Spleen (tissue), 11 donors: ENCODE data around the gene PTPRN2. TPM values are rescaled to one million over a fixed set of nuclear protein-coding genes. Genes with fewer than 3 reads are reported as not detected.

Experiments
- DNase-seq: peaks from one replicate; pipeline ENCODE4 v3.0.0-alpha.2; 2020
- H3K27ac ChIP-seq, 8 donors: fragments of 200-600 bp; sonication (generic) in 7 of 8; 1 replicate in 4 of 8; 2 replicates in 4 of 8; pipeline versions ENCODE4 v1.5.0 to v1.8.0; 2016 to 2021; ENCODE audit warnings: inconsistent platforms in 4 of 8, mild to moderate bottlenecking in 4 of 8, moderate library complexity in 1 of 8
- H3K27me3 ChIP-seq, 7 donors: fragments of 200-600 bp; sonication (generic) in 6 of 7; replicated peaks in 1 of 7; 1 replicate in 4 of 7; 2 replicates in 3 of 7; pipeline versions ENCODE4 v1.5.0 to v1.8.0; 2016 to 2021; ENCODE audit warnings: inconsistent platforms in 3 of 7, mild to moderate bottlenecking in 1 of 7
- H3K36me3 ChIP-seq, 6 donors: fragments of 200-600 bp; sonication (generic) in 5 of 6; 1 replicate in 4 of 6; 2 replicates in 2 of 6; pipeline versions ENCODE4 v1.5.0 to v1.8.0; 2016 to 2021; ENCODE audit warnings: inconsistent platforms in 2 of 6
- H3K4me1 ChIP-seq, 6 donors: fragments of 200-600 bp; sonication (generic) in 5 of 6; 1 replicate in 3 of 6; 2 replicates in 3 of 6; pipeline versions ENCODE4 v1.5.0 to v1.8.0; 2016 to 2021; ENCODE audit warnings: inconsistent platforms in 3 of 6
- H3K4me3 ChIP-seq, 8 donors: fragments of 200-600 bp; sonication (generic) in 7 of 8; 1 replicate in 4 of 8; 2 replicates in 4 of 8; pipeline versions ENCODE4 v1.5.0 to v1.8.0; 2016 to 2021; ENCODE audit warnings: inconsistent platforms in 4 of 8, mild to moderate bottlenecking in 4 of 8, moderate library complexity in 2 of 8
- H3K9me3 ChIP-seq, 8 donors: fragments of 200-600 bp; sonication (generic) in 7 of 8; 1 replicate in 4 of 8; 2 replicates in 4 of 8; pipeline versions ENCODE4 v1.5.0 to v1.8.0; 2016 to 2021; ENCODE audit warnings: inconsistent platforms in 4 of 8
- POLR2A ChIP-seq, 3 donors: fragments of 450-650 bp; IDR thresholded peaks; one replicate each; pipeline ENCODE4 v1.5.1; 2017; ENCODE audit warnings: antibody characterized with exemption in 3 of 3, mild to moderate bottlenecking in 1 of 3
- POLR2AphosphoS5 ChIP-seq, 3 donors: sonication (generic); formaldehyde crosslinking; IDR thresholded peaks; one replicate each; pipeline ENCODE4 v1.5.1; 2017; ENCODE audit warnings: antibody characterized with exemption in 3 of 3
- WGBS, 5 donors: extraction: QIAGEN DNeasy Blood & Tissue Kit in 3 of 5; methylation state at CpG; one replicate each; pipeline versions ENCODE4 v1.1.5 to v1.1.7; 2013 to 2018; 5-methylcytosine and 5-hydroxymethylcytosine counted together
- intact Hi-C: fragments of 100-400 bp; cut with DNase I; formaldehyde crosslinking; loops from one replicate; pipeline ENCODE4 v1.15.0; 2023; ENCODE audit warnings: low total_unique reads
- polyA plus RNA-seq, 3 donors: library from polyadenylated mRNA; stranded (reverse); fragments of 200-250 nt; gene quantifications; one replicate each; pipeline ENCODE4 v1.2.1, GENCODE V29; 2013
- total RNA-seq, 7 donors: library from RNA; depleted of rRNA in 3 of 7; stranded (reverse); fragments of >200 nt in 3 of 7; fragmentation: NEBNext Ultra II Directional in 4 of 7; extraction: Animal tissue kit (Norgen Biotek cat#: 25700) in 4 of 7; gene quantifications; one replicate each; pipeline versions ENCODE4 v1.1.0 to v1.2.1, GENCODE V29; 2016 to 2021
- TF ChIP-seq, protein P1 (sequence below), 11 experiments: fragments of 200-600 bp in 7 of 11; fragments of 450-650 bp in 4 of 11; sonication (generic) in 4 of 11; IDR thresholded peaks in 8 of 11; conservative IDR thresholded peaks in 3 of 11; 1 replicate in 7 of 11; 2 replicates in 4 of 11; pipeline versions ENCODE4 v1.4.0 to v1.8.0; 2016 to 2021; ENCODE audit warnings: antibody characterized with exemption in 11 of 11, inconsistent platforms in 4 of 11, mild to moderate bottlenecking in 1 of 11
- donor health status: healthy with polysubstance abuse.
- donor health status: DM: no; HTN: no; CAD: no; lungs with moderate emphysema.
- donor health status: DM: no; HTN: no; CAD: no.
- donor health status: Bipolar disorder and iron deficiency.
- donor health status: healthy.
- donor health status: DM: no; HTN: no; CAD: no.
- donor health status: DM: yes; HTN: yes; CAD: no.

The PTPRN2 gene
- total and polyA plus RNA-seq, 10 donors, result 7.0 to 22.8 (median 16.8) TPM

DNA sequence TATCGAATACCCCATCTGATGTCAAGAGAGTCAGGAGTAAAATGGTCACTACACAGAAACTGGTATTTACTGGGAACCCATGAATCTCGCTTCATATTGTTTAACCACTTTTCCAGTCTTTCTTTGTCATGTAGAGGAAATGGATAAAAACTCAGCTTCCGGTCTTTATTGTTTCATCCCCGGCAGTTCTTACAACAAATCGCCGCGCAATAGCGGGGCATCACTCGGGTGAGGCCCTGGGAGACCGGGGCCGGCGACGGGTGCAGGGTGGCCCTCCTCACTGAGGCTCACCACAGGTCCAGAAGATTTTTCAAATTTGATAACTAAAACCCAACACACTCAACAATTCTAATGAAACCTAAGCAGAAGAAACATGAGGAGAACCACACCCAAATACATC, 35.6 kb upstream of the PTPRN2 start:
- H3K36me3 ChIP-seq, result peaks cover 0 to 32% (median 0%) of the 10 kb centered on the region in 6 donors
- 81 to 94% (median 88%) methylated on average over 13 of the region's 13 CpGs for WGBS, 5 donors
- TF ChIP-seq POLR2AphosphoS5 (IDR thresholded peaks at IDR 0.05), result no peak
- TF ChIP-seq, protein P1, sequence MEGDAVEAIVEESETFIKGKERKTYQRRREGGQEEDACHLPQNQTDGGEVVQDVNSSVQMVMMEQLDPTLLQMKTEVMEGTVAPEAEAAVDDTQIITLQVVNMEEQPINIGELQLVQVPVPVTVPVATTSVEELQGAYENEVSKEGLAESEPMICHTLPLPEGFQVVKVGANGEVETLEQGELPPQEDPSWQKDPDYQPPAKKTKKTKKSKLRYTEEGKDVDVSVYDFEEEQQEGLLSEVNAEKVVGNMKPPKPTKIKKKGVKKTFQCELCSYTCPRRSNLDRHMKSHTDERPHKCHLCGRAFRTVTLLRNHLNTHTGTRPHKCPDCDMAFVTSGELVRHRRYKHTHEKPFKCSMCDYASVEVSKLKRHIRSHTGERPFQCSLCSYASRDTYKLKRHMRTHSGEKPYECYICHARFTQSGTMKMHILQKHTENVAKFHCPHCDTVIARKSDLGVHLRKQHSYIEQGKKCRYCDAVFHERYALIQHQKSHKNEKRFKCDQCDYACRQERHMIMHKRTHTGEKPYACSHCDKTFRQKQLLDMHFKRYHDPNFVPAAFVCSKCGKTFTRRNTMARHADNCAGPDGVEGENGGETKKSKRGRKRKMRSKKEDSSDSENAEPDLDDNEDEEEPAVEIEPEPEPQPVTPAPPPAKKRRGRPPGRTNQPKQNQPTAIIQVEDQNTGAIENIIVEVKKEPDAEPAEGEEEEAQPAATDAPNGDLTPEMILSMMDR (IDR thresholded peaks at IDR 0.05 in 8 of 11, conservative IDR thresholded peaks at IDR 0.05 in 3 of 11), result no peak
- TF ChIP-seq POLR2A (IDR thresholded peaks at IDR 0.05), result no peak
- H3K27ac ChIP-seq, result no peak overlapping the region
- no peaks in the 10 kb centered on the region for H3K27me3 ChIP-seq
- H3K9me3 ChIP-seq, result no peaks in the 10 kb centered on the region
- intact Hi-C loops, result no loop called here
- no peak overlapping the region for H3K4me3 ChIP-seq
- H3K4me1 ChIP-seq, result no peaks in the 10 kb centered on the region
- DNase-seq, result no peak

DNA sequence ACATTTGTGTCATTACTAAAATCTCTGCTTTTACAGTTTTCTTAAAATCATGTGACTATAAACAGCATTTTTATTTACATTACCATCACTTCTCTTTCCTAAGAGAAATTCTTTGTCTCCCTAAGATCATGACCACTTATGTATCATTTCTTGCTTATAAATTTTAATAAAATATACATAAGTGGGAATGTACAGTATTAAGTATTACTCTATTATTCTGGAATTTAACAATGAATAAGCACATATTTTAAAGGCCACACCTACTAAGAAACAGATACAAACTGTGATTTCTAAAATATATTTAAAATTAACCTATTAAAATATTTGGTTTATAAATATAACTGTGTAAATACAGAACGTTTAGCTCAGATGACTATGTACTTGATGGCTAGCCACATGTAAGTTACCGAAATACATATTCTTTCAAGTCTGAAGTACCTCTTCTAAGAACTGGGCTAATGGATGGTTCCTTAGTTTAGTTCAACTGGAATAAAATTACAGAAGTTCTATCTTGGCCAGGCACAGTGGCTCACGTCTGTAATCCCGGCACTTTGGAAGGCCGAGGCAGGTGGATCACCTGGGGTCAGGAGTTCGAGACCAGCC, 33.3 kb upstream of the PTPRN2 start:
- Histone ChIP-seq H3K27me3 (no peaks in the 10 kb centered on the region), H3K9me3 (no peaks in the 10 kb centered on the region), H3K4me1 (no peaks in the 10 kb centered on the region), H3K4me3 (no peak overlapping the region), H3K36me3 (peaks cover 0 to 14% (median 0%) of the 10 kb centered on the region in 6 donors), H3K27ac (no peak overlapping the region)
- 89 to 98% (median 95%) methylated on average over 6 of the region's 6 CpGs for WGBS, 5 donors
- intact Hi-C loops, result no loop called here
- DNase-seq, result no peak
- TF ChIP-seq, protein P1 (IDR thresholded peaks at IDR 0.05 in 8 of 11, conservative IDR thresholded peaks at IDR 0.05 in 3 of 11), result no peak
- no peak for TF ChIP-seq POLR2A (IDR thresholded peaks at IDR 0.05)
- no peak for TF ChIP-seq POLR2AphosphoS5 (IDR thresholded peaks at IDR 0.05)

- intact Hi-C loops, result no loop called here
Measured at GRCh38 chr7:158620418-158620817, 32.8 kb upstream of the PTPRN2 start.

GRCh38 chr7:158618745-158619140, 31.1 kb upstream of the PTPRN2 start:
- Histone ChIP-seq H3K9me3 (no peaks in the 10 kb centered on the region), H3K27me3 (no peaks in the 10 kb centered on the region), H3K4me3 (no peak overlapping the region), H3K4me1 (no peaks in the 10 kb centered on the region), H3K36me3 (peaks cover 0 to 9% (median 0%) of the 10 kb centered on the region in 6 donors), H3K27ac (no peak overlapping the region)
- TF ChIP-seq POLR2A (IDR thresholded peaks at IDR 0.05), result no peak
- TF ChIP-seq, protein P1 (IDR thresholded peaks at IDR 0.05 in 8 of 11, conservative IDR thresholded peaks at IDR 0.05 in 3 of 11), result no peak
- TF ChIP-seq POLR2AphosphoS5 (IDR thresholded peaks at IDR 0.05), result no peak
- no peak for DNase-seq
- intact Hi-C loops, result no loop called here
- WGBS, 5 donors, result 96 to 98% (median 96%) methylated on average over 4 of the region's 4 CpGs

More at GRCh38 chr7:158620418-158620817, 32.8 kb upstream of the PTPRN2 start:
- H3K27me3 ChIP-seq, result no peaks in the 10 kb centered on the region
- 96 to 98% (median 97%) methylated on average over 5 of the region's 5 CpGs for WGBS, 5 donors
- no peak for DNase-seq
- no peak for TF ChIP-seq POLR2AphosphoS5 (IDR thresholded peaks at IDR 0.05)
- no peak for TF ChIP-seq POLR2A (IDR thresholded peaks at IDR 0.05)
- TF ChIP-seq, protein P1 (IDR thresholded peaks at IDR 0.05 in 8 of 11, conservative IDR thresholded peaks at IDR 0.05 in 3 of 11), result no peak
- no peaks in the 10 kb centered on the region for H3K4me1 ChIP-seq
- H3K4me3 ChIP-seq, result no peak overlapping the region
- H3K36me3 ChIP-seq, result peaks cover 0 to 14% (median 0%) of the 10 kb centered on the region in 6 donors
- H3K9me3 ChIP-seq, result no peaks in the 10 kb centered on the region
- no peak overlapping the region for H3K27ac ChIP-seq
